Smooth muscle cell (in vitro differentiated cells): ENCODE measurements around the gene PVR. TPM values are rescaled to one million over a fixed set of nuclear protein-coding genes. Genes with fewer than 3 reads are reported as not detected.

Experiments
- DNase-seq: peaks from one replicate; lab custom pipeline; 2025; ENCODE audit not compliant: unreplicated experiment; lab: John Stamatoyannopoulos, UW
- H2AFZ ChIP-seq: fragments of 200-600 bp; sonication (generic); 2 replicates; pipeline ENCODE4 v1.6.0; 2016; ENCODE audit warnings: antibody characterized with exemption, low read depth, mild to moderate bottlenecking
- H3F3A ChIP-seq: fragments of 200-600 bp; sonication (generic); 2 replicates; pipeline ENCODE4 v1.6.0; 2017; ENCODE audit warnings: antibody characterized with exemption, low read depth
- H3K27ac ChIP-seq: fragments of 200-600 bp; sonication (generic); 2 replicates; pipeline ENCODE4 v1.5.1; 2016; ENCODE audit warnings: low read depth, mild to moderate bottlenecking
- H3K27me3 ChIP-seq: fragments of 200-600 bp; sonication (generic); 2 replicates; pipeline ENCODE4 v1.6.1; 2016; ENCODE audit warnings: low read depth, mild to moderate bottlenecking
- H3K36me3 ChIP-seq: fragments of 200-600 bp; sonication (generic); 2 replicates; pipeline ENCODE4 v1.5.1; 2016; ENCODE audit warnings: low read depth
- H3K4me1 ChIP-seq: fragments of 200-600 bp; sonication (generic); 2 replicates; pipeline ENCODE4 v1.5.1; 2016; ENCODE audit warnings: low read depth
- H3K4me2 ChIP-seq: fragments of 200-600 bp; sonication (generic); 2 replicates; pipeline ENCODE4 v1.6.0; 2016; ENCODE audit warnings: mild to moderate bottlenecking
- H3K4me3 ChIP-seq: fragments of 200-600 bp; sonication (generic); 2 replicates; pipeline ENCODE4 v1.5.1; 2016; ENCODE audit warnings: mild to moderate bottlenecking
- H3K79me2 ChIP-seq: fragments of 200-600 bp; sonication (generic); 2 replicates; pipeline ENCODE4 v1.6.0; 2016; ENCODE audit warnings: low read depth, mild to moderate bottlenecking
- H3K9ac ChIP-seq: fragments of 200-600 bp; sonication (generic); 2 replicates; pipeline ENCODE4 v1.6.0; 2016; ENCODE audit warnings: low read depth
- H3K9me3 ChIP-seq: fragments of 200-600 bp; sonication (generic); replicated peaks from 2 replicates; pipeline ENCODE4 v1.5.1; 2016; ENCODE audit warnings: low read depth
- H4K20me1 ChIP-seq: fragments of 200-600 bp; sonication (generic); 2 replicates; pipeline ENCODE4 v1.6.0; 2016; ENCODE audit warnings: low read depth
- WGBS: methylation state at CpG from one replicate; pipeline ENCODE4 v1.1.7; 2016; ENCODE audit warnings: low lambda C conversion rate; 5-methylcytosine and 5-hydroxymethylcytosine counted together
- polyA plus RNA-seq: library from polyadenylated mRNA; unstranded; fragments of >200 nt; fragmentation: Nextera tagmentation; extraction: Ambion mirVana; gene quantifications from 2 replicates; pipeline ENCODE4 v1.2.1, GENCODE V29; 2016
- total RNA-seq: library from RNA; depleted of rRNA; stranded (reverse); fragments of >200 nt; gene quantifications from 2 replicates; pipeline ENCODE4 v1.2.3, GENCODE V29; 2014
- TF ChIP-seq, protein P1 (sequence below): fragments of 200-600 bp; sonication (generic); IDR thresholded peaks from 2 replicates; pipeline ENCODE4 v1.5.1; 2017; ENCODE audit warnings: borderline replicate concordance, mild to moderate bottlenecking, antibody characterized with exemption; ENCODE audit not compliant: insufficient read depth, poor library complexity, severe bottlenecking

Gene PVR
- total and polyA plus RNA-seq, 2 experiments from 2014 or later: 25.4 to 35.0 TPM

GRCh38 chr19:44598355-44598754 lies 45.4 kb upstream of the PVR start:
- TF ChIP-seq, protein P1, sequence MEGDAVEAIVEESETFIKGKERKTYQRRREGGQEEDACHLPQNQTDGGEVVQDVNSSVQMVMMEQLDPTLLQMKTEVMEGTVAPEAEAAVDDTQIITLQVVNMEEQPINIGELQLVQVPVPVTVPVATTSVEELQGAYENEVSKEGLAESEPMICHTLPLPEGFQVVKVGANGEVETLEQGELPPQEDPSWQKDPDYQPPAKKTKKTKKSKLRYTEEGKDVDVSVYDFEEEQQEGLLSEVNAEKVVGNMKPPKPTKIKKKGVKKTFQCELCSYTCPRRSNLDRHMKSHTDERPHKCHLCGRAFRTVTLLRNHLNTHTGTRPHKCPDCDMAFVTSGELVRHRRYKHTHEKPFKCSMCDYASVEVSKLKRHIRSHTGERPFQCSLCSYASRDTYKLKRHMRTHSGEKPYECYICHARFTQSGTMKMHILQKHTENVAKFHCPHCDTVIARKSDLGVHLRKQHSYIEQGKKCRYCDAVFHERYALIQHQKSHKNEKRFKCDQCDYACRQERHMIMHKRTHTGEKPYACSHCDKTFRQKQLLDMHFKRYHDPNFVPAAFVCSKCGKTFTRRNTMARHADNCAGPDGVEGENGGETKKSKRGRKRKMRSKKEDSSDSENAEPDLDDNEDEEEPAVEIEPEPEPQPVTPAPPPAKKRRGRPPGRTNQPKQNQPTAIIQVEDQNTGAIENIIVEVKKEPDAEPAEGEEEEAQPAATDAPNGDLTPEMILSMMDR: no peak
- H3K79me2 ChIP-seq: no peaks in the 10 kb centered on the region

GRCh38 chr19:44598880-44599279 lies 44.8 kb upstream of the PVR start:
- H4K20me1 ChIP-seq: no peaks in the 10 kb centered on the region
- no peak for DNase-seq
- H3K27ac ChIP-seq: no peak overlapping the region
- H3K9me3 ChIP-seq: no peaks in the 10 kb centered on the region
- H3K27me3 ChIP-seq: no peaks in the 10 kb centered on the region
- no peaks in the 10 kb centered on the region for H3F3A ChIP-seq
- no peak overlapping the region for H3K4me3 ChIP-seq
- WGBS: 91% methylated on average over 3 of the region's 3 CpGs
- TF ChIP-seq, protein P1: no peak
- peaks cover 2% of the 10 kb centered on the region for H3K4me1 ChIP-seq
- H2AFZ ChIP-seq: no peak overlapping the region
- H3K9ac ChIP-seq: no peak overlapping the region
- H3K79me2 ChIP-seq: no peaks in the 10 kb centered on the region
- no peaks in the 10 kb centered on the region for H3K36me3 ChIP-seq
- H3K4me2 ChIP-seq: no peak overlapping the region

More at GRCh38 chr19:44598355-44598754, 45.4 kb upstream of the PVR start:
- Histone ChIP-seq H3K27ac (no peak overlapping the region), H2AFZ (no peak overlapping the region), H3K9me3 (no peaks in the 10 kb centered on the region), H3F3A (no peaks in the 10 kb centered on the region), H3K27me3 (no peaks in the 10 kb centered on the region), H3K4me1 (peaks cover 4% of the 10 kb centered on the region), H3K4me3 (no peak overlapping the region), H3K36me3 (no peaks in the 10 kb centered on the region), H3K4me2 (no peak overlapping the region), H3K9ac (no peak overlapping the region), H4K20me1 (no peaks in the 10 kb centered on the region)
- DNase-seq: no peak

DNA sequence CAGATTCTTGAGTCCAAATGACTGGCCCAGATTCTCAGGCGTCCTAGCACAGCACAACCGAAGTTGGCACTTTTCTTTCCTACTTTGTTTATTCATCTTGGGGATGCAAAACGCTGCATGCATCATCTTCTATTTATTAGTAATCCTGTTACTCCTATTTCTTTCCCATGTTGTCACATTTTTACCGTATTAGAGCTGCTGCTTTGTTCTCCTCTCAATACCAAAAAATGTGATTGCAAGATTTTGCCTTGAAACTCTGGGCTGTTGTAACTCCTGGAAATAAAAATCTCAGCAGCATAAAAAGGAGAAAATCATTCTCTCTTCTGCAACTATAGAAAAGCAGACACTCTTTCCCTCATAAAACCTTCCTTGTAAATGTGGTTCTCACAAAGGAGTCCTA lies 43.2 kb upstream of the PVR start:
- Histone ChIP-seq H3K9ac (no peak overlapping the region), H3F3A (no peaks in the 10 kb centered on the region), H3K4me1 (no peaks in the 10 kb centered on the region), H2AFZ (no peak overlapping the region), H4K20me1 (no peaks in the 10 kb centered on the region), H3K79me2 (no peaks in the 10 kb centered on the region), H3K4me3 (no peak overlapping the region), H3K4me2 (no peak overlapping the region), H3K27me3 (no peaks in the 10 kb centered on the region), H3K36me3 (no peaks in the 10 kb centered on the region), H3K9me3 (no peaks in the 10 kb centered on the region), H3K27ac (no peak overlapping the region)
- TF ChIP-seq, protein P1: no peak
- no peak for DNase-seq
- 71% methylated on average over 4 of the region's 4 CpGs for WGBS

DNA sequence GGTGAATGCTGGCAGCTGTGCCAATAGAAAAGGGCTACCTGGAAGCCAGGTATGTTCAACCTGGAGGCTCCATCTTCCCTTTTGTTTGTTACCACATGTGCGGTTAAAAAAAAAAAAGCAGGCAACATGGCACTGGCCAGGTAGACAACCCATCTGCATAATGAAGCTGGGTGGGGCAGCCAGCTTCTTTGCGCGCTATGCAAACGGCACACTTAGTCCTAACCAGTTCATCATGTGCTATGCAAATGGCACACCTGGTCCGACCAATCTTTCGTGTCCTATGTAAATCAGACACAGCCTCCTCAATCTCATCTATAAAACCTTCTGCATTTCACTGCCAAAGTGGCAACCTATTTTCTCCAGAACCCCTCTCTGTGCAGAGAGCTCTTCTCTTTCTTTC lies 41.6 kb upstream of the PVR start:
- Histone ChIP-seq H3K9ac (no peak overlapping the region), H3K4me2 (no peak overlapping the region), H3F3A (no peaks in the 10 kb centered on the region), H3K9me3 (no peaks in the 10 kb centered on the region), H2AFZ (no peak overlapping the region), H4K20me1 (no peaks in the 10 kb centered on the region), H3K27me3 (no peaks in the 10 kb centered on the region), H3K79me2 (no peaks in the 10 kb centered on the region), H3K4me3 (no peak overlapping the region), H3K27ac (no peak overlapping the region), H3K36me3 (no peaks in the 10 kb centered on the region), H3K4me1 (no peaks in the 10 kb centered on the region)
- WGBS: 87% methylated on average over 6 of the region's 6 CpGs
- no peak for DNase-seq
- TF ChIP-seq, protein P1: no peak
